MCF 10A (cell line): ENCODE measurements around the gene BUD13. TPM values are rescaled to one million over a fixed set of nuclear protein-coding genes. Genes with fewer than 3 reads are reported as not detected.

Experiments
- BruUV-seq: library from RNA; stranded (reverse); fragments of 400-500 nt; replicated peaks from 2 replicates; lab custom pipeline; 2021; lab: Mats Ljungman, UMichigan
- CTCF ChIA-PET: fragments of 300-600 bp; sonication (Branson Sonifier 250); formaldehyde crosslinking; extraction: SDS; loops from one replicate; lab custom pipeline; 2021; ENCODE audit warnings: antibody characterized with exemption, inconsistent platforms; lab: Yijun Ruan, JAX
- POLR2A ChIA-PET: fragments of 300-600, 350-650 bp; sonication (Branson Sonifier 250); formaldehyde crosslinking; extraction: SDS; loops from one replicate; lab custom pipeline; 2020; ENCODE audit warnings: antibody characterized with exemption, inconsistent platforms; lab: Yijun Ruan, JAX
- DNase-seq: peaks from one replicate; pipeline ENCODE4 v3.0.0-alpha.2; 2018; ENCODE audit not compliant: unreplicated experiment
- H3K27ac Mint-ChIP-seq: one replicate; pipeline ENCODE4 v1.8.0; 2022; ENCODE audit warnings: mild to moderate bottlenecking, low read depth, mixed read lengths; ENCODE audit not compliant: unreplicated experiment
- H3K27me3 Mint-ChIP-seq: one replicate; pipeline ENCODE4 v1.8.0; 2022; ENCODE audit warnings: mixed read lengths; ENCODE audit not compliant: insufficient read depth, unreplicated experiment
- H3K36me3 Mint-ChIP-seq: one replicate; pipeline ENCODE4 v1.8.0; 2022; ENCODE audit warnings: mild to moderate bottlenecking, moderate library complexity, mixed read lengths; ENCODE audit not compliant: insufficient read depth, unreplicated experiment
- H3K4me1 Mint-ChIP-seq: one replicate; pipeline ENCODE4 v1.8.0; 2022; ENCODE audit warnings: mixed read lengths; ENCODE audit not compliant: insufficient read depth, unreplicated experiment
- H3K4me3 Mint-ChIP-seq: one replicate; pipeline ENCODE4 v1.8.0; 2022; ENCODE audit warnings: mild to moderate bottlenecking, moderate library complexity, mixed read lengths; ENCODE audit not compliant: unreplicated experiment
- H3K9me3 Mint-ChIP-seq: one replicate; pipeline ENCODE4 v1.8.0; 2022; ENCODE audit warnings: mixed read lengths; ENCODE audit not compliant: unreplicated experiment
- CTCF ChIP-seq: fragments of 200-600 bp; IDR thresholded peaks from one replicate; pipeline ENCODE4 v1.8.0; 2022; ENCODE audit warnings: antibody characterized with exemption, mild to moderate bottlenecking; ENCODE audit not compliant: unreplicated experiment
- intact Hi-C: fragments of 100-400 bp; cut with micrococcal nuclease; formaldehyde crosslinking; loops from 2 replicates; pipeline ENCODE4 v1.14.1; 2022
- total RNA-seq: library from RNA; stranded (reverse); gene quantifications from 2 replicates; pipeline ENCODE4 v1.2.3, GENCODE V29; 2022

BUD13 gene
- total RNA-seq, 1 experiment from 2014 or later, result 15.1 TPM

GRCh38 chr11:116812109-116812508 is 39.3 kb upstream of the BUD13 start:
- H3K4me1 Mint-ChIP-seq, result peaks cover 27% of the 10 kb centered on the region
- CTCF ChIA-PET, result interaction anchor here (1.4 to 1.5 kb wide), 2 partner anchors 20 to 69 kb away, joined by 3 to 5 read pairs; partner anchors contain the start of gene APOA5

GRCh38 chr11:116811194-116811593 is 38.4 kb upstream of the BUD13 start:
- BruUV-seq, result no TSS peak
- no peaks in the 10 kb centered on the region for H3K9me3 Mint-ChIP-seq
- ChIA-PET CTCF (interaction anchor here (1.6 kb wide), 1 partner anchor 25 kb away, joined by 8 read pairs; no protein-coding TSS in a partner anchor), POLR2A (interaction anchor here (0.7 kb wide), 1 partner anchor 318 kb away, joined by 3 read pairs; no protein-coding TSS in a partner anchor)
- no peaks in the 10 kb centered on the region for H3K27me3 Mint-ChIP-seq
- no peak for TF ChIP-seq CTCF
- H3K4me3 Mint-ChIP-seq, result no peak overlapping the region
- peak overlapping the region; percentile 98 for H3K27ac Mint-ChIP-seq
- intact Hi-C loops, result no loop called here
- peaks cover 21% of the 10 kb centered on the region for H3K36me3 Mint-ChIP-seq
- no peak for DNase-seq
- H3K4me1 Mint-ChIP-seq, result peaks cover 36% of the 10 kb centered on the region

More at GRCh38 chr11:116812109-116812508, 39.3 kb upstream of the BUD13 start:
- DNase-seq, result no peak
- POLR2A ChIA-PET, result no interaction called here
- peaks cover 20% of the 10 kb centered on the region for H3K36me3 Mint-ChIP-seq
- no peak overlapping the region for H3K4me3 Mint-ChIP-seq
- intact Hi-C loops, result no loop called here
- H3K9me3 Mint-ChIP-seq, result no peaks in the 10 kb centered on the region
- TF ChIP-seq CTCF, result no peak
- BruUV-seq, result no TSS peak
- no peaks in the 10 kb centered on the region for H3K27me3 Mint-ChIP-seq
- H3K27ac Mint-ChIP-seq, result no peak overlapping the region

- CTCF ChIA-PET, result interaction anchor here (0.9 kb wide), 1 partner anchor 18 kb away, joined by 3 read pairs; no protein-coding TSS in a partner anchor
- peak overlapping the region; percentile 98 for H3K27ac Mint-ChIP-seq
- intact Hi-C loops, result no loop called here
- H3K4me3 Mint-ChIP-seq, result peak overlapping the region; percentile 43
- peak; percentile 91 for DNase-seq
- TSS peak; percentile 97 for BruUV-seq
- TF ChIP-seq CTCF, result no peak
- H3K4me1 Mint-ChIP-seq, result peaks cover 40% of the 10 kb centered on the region
- H3K36me3 Mint-ChIP-seq, result peaks cover 21% of the 10 kb centered on the region
- POLR2A ChIA-PET, result interaction anchor here (0.7 to 2.8 kb wide), 6 partner anchors 13 to 390 kb away, joined by 3 to 12 read pairs (median 3); partner anchors contain the start of gene ZPR1
- no peaks in the 10 kb centered on the region for H3K27me3 Mint-ChIP-seq
- no peaks in the 10 kb centered on the region for H3K9me3 Mint-ChIP-seq
Measured at GRCh38 chr11:116808262-116809175, 35.7 kb upstream of the BUD13 start.

GRCh38 chr11:116807601-116808261 is 34.9 kb upstream of the BUD13 start:
- peaks cover 40% of the 10 kb centered on the region for H3K4me1 Mint-ChIP-seq
- DNase-seq, result no peak
- no peak for TF ChIP-seq CTCF
- no TSS peak for BruUV-seq
- POLR2A ChIA-PET, result interaction anchor here (0.6 to 2.8 kb wide), 4 partner anchors 14 to 517 kb away, joined by 3 to 12 read pairs (median 4); partner anchors contain the start of gene ZPR1
- H3K4me3 Mint-ChIP-seq, result no peak overlapping the region
- peak overlapping the region; percentile 98 for H3K27ac Mint-ChIP-seq
- CTCF ChIA-PET, result interaction anchor here (0.7 to 1.4 kb wide), 3 partner anchors 17 to 75 kb away, joined by 3 to 6 read pairs (median 3); no protein-coding TSS in a partner anchor
- intact Hi-C loops, result no loop called here
- H3K36me3 Mint-ChIP-seq, result peaks cover 19% of the 10 kb centered on the region
- no peaks in the 10 kb centered on the region for H3K27me3 Mint-ChIP-seq
- H3K9me3 Mint-ChIP-seq, result no peaks in the 10 kb centered on the region
